Testis (tissue), 3 donors: ENCODE results near the gene HMHB1. TPM values are rescaled to one million over a fixed set of nuclear protein-coding genes. Genes with fewer than 3 reads are reported as not detected.

Experiments
- DNase-seq: peaks from one replicate; pipeline ENCODE4 v3.0.0-alpha.2; 2019
- H3K27ac ChIP-seq, 2 donors: fragments of 200-600 bp; sonication (generic); one replicate each; pipeline ENCODE4 v1.5.1; 2019
- H3K27me3 ChIP-seq: fragments of 200-600 bp; sonication (generic); one replicate; pipeline ENCODE4 v1.5.1; 2019
- H3K36me3 ChIP-seq: fragments of 200-600 bp; sonication (generic); one replicate; pipeline ENCODE4 v1.5.1; 2017; ENCODE audit warnings: low read depth; ENCODE audit errors: missing control alignments
- H3K4me1 ChIP-seq: fragments of 200-600 bp; sonication (generic); one replicate; pipeline ENCODE4 v1.5.1; 2019
- H3K4me3 ChIP-seq, 2 donors: fragments of 200-600 bp; sonication (generic); one replicate each; pipeline ENCODE4 v1.5.1; 2017 to 2019
- H3K9me3 ChIP-seq: fragments of 200-600 bp; sonication (generic); one replicate; pipeline ENCODE4 v1.5.1; 2017
- POLR2A ChIP-seq: fragments of 450-650 bp; IDR thresholded peaks from one replicate; pipeline ENCODE4 v1.6.1; 2017; ENCODE audit warnings: antibody characterized with exemption, mild to moderate bottlenecking, moderate library complexity
- WGBS, 2 donors: methylation state at CpG; one replicate each; pipeline ENCODE4 v1.1.5; 2018; 5-methylcytosine and 5-hydroxymethylcytosine counted together
- intact Hi-C: fragments of 100-400 bp; cut with DNase I; formaldehyde crosslinking; loops from one replicate; pipeline ENCODE4 v1.15.1; 2023; ENCODE audit warnings: low total_unique reads
- polyA plus RNA-seq: library from polyadenylated mRNA; stranded (reverse); fragments of 350-450 nt; fragmentation: Illumina TruSeq; extraction: RNeasy Lipid Tissue Mini Kit (QIAGEN cat#74804); gene quantifications from one replicate; pipeline ENCODE4 v1.2.3, GENCODE V29; 2014; ENCODE audit warnings: low read depth, low replicate concordance; ENCODE audit not compliant: insufficient read depth
- total RNA-seq, 2 donors: library from RNA; depleted of rRNA; stranded (reverse); fragments of >200 nt; gene quantifications; one replicate each; pipeline ENCODE4 v1.2.3, GENCODE V29; 2016
- TF ChIP-seq, protein P1 (sequence below), 3 experiments: fragments of 450-650 bp in 2 of 3; fragments of 200-600 bp in 1 of 3; sonication (generic) in 1 of 3; IDR thresholded peaks; one replicate each; pipeline ENCODE4 v1.5.1; 2016 to 2019; ENCODE audit warnings: antibody characterized with exemption in 3 of 3, mild to moderate bottlenecking in 2 of 3, moderate library complexity in 1 of 3

Gene HMHB1
- total and polyA plus RNA-seq, 3 donors from 2014 or later: 2.7 TPM; not detected in 2

DNA sequence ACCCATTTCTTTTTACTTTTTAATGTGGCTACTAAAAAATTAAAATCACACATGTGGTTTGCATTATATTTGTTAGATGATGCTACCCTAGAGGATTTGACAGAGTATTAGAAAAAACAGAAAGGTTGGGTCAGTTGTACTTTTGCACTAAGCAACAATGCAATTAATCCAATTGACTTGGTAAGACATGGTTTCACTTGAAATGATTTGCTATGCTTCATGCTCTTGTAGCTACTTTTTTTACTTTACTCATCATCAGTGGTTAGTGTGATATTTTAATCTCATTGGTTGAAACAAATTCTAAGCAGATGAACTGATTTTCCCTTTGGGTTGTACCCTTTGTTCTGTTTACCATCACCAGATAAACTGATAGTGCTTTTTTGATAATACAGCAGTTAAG is 39.4 kb downstream of the HMHB1 start:
- TF ChIP-seq, protein P1, sequence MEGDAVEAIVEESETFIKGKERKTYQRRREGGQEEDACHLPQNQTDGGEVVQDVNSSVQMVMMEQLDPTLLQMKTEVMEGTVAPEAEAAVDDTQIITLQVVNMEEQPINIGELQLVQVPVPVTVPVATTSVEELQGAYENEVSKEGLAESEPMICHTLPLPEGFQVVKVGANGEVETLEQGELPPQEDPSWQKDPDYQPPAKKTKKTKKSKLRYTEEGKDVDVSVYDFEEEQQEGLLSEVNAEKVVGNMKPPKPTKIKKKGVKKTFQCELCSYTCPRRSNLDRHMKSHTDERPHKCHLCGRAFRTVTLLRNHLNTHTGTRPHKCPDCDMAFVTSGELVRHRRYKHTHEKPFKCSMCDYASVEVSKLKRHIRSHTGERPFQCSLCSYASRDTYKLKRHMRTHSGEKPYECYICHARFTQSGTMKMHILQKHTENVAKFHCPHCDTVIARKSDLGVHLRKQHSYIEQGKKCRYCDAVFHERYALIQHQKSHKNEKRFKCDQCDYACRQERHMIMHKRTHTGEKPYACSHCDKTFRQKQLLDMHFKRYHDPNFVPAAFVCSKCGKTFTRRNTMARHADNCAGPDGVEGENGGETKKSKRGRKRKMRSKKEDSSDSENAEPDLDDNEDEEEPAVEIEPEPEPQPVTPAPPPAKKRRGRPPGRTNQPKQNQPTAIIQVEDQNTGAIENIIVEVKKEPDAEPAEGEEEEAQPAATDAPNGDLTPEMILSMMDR (IDR thresholded peaks at IDR 0.05): no peak
- no peak for TF ChIP-seq POLR2A
- intact Hi-C loops: no loop called here
- Histone ChIP-seq H3K27ac (no peak overlapping the region), H3K4me3 (no peak overlapping the region), H3K36me3 (no peaks in the 10 kb centered on the region), H3K27me3 (no peaks in the 10 kb centered on the region), H3K9me3 (no peaks in the 10 kb centered on the region), H3K4me1 (no peaks in the 10 kb centered on the region)
- no peak for DNase-seq

DNA sequence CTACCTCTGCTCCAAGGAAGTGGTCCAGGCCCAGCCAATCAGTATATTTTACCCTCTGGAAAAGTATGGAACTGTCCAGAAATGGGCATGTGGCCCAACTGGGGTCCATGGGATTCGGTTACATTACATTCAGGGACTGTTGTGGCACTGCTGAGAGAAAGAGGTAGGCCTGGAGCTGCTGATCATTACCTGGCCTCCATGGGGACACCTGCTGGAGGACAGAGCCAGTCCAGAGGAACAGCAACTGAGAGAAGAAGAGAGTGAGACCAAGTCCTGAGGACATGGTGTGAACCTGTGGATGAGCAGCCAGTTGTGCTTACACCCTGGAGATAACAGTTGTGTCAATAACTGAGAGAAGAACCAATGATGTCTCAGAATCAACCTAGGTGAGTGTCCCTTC is 48.2 kb downstream of the HMHB1 start:
- no peaks in the 10 kb centered on the region for H3K36me3 ChIP-seq
- WGBS, 2 donors: 85 to 91% methylated on average over 1 of the region's 1 CpG
- H3K27me3 ChIP-seq: no peaks in the 10 kb centered on the region
- H3K27ac ChIP-seq: no peak overlapping the region
- no peak overlapping the region for H3K4me3 ChIP-seq
- no peaks in the 10 kb centered on the region for H3K9me3 ChIP-seq
- intact Hi-C loops: no loop called here
- no peak for DNase-seq
- H3K4me1 ChIP-seq: no peaks in the 10 kb centered on the region
- TF ChIP-seq POLR2A: no peak
- TF ChIP-seq, protein P1 (IDR thresholded peaks at IDR 0.05): no peak

DNA sequence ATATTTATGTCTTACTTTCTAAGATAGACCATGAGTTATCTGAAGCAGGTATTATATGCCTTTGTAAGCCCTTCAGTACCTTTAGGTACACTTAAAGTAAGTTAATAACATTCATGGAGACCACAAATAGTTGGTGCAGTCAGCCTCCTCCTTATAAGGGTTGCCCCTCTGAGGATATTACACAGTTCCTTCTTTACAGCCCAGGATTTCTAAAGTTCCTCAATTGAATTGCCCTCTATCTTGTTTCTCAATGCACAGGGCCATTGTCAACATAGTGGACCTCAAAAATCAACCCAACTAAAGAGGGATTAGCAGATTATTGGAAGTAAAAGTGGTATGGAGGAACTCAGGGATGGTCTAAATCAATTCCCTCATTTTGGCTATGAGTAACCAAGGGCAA is 50.3 kb downstream of the HMHB1 start:
- H3K9me3 ChIP-seq: no peaks in the 10 kb centered on the region
- intact Hi-C loops: no loop called here

DNA sequence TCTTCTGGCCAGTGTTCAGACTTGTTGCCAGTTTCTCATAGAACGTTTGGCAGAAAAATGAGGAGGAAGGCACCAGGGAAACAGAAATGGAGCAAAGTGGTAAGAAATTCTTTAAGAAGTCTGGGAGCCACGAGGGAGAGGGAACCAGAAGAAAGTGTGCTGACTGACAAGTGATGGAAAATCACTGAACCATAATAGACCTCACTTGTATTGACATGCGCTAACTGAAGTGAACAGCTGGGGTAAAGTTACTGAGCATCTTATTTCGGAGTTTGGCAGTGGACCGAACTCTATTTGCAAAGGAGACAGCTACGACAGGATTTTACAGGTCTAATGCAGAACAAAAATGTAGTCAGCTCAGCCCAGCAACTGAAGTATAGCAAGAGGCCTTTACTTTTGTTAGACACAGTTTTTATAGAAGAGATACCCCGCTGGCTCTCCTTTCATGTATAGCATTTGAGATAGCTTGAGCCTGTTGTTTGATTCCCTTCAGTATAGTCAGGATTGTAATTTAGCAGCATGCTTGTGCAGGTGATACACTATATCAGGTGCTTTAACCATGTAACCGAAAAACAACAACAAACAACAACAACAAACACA is 53.6 kb downstream of the HMHB1 start:
- Histone ChIP-seq H3K9me3 (no peaks in the 10 kb centered on the region), H3K36me3 (no peaks in the 10 kb centered on the region), H3K4me1 (no peaks in the 10 kb centered on the region), H3K27ac (no peak overlapping the region), H3K4me3 (no peak overlapping the region), H3K27me3 (no peaks in the 10 kb centered on the region)
- intact Hi-C loops: no loop called here
- WGBS, 2 donors: 56 to 62% methylated on average over 8 of the region's 8 CpGs
- DNase-seq: peak; percentile 22
- TF ChIP-seq, protein P1 (IDR thresholded peaks at IDR 0.05): no peak
- TF ChIP-seq POLR2A: no peak

More for the DNA sequence above, 50.3 kb downstream of the HMHB1 start:
- Histone ChIP-seq H3K4me3 (no peak overlapping the region), H3K36me3 (no peaks in the 10 kb centered on the region), H3K4me1 (no peaks in the 10 kb centered on the region), H3K27me3 (no peaks in the 10 kb centered on the region), H3K27ac (no peak overlapping the region)
- DNase-seq: no peak
- TF ChIP-seq, protein P1 (IDR thresholded peaks at IDR 0.05): no peak
- no peak for TF ChIP-seq POLR2A
